Measurements from ENCODE around the gene CEMIP.

CEMIP gene

GRCh38 chr15:80891006-80891405 lies 111.8 kb downstream of the CEMIP start:
- peak; percentile 62 for DNase-seq (ENCODE audit: low read depth)

GRCh38 chr15:80892414-80892813 lies 113.2 kb downstream of the CEMIP start:
- no peak for DNase-seq (ENCODE audit: low read depth)

GRCh38 chr15:80893777-80894176 lies 114.6 kb downstream of the CEMIP start:
- no peak for DNase-seq (ENCODE audit: low read depth)

- DNase-seq (ENCODE audit: low read depth) = no peak
These were observed 115.9 kb downstream of the CEMIP start for GRCh38 chr15:80895091-80895490.

GRCh38 chr15:80895965-80896364 lies 116.8 kb downstream of the CEMIP start:
- no peak for DNase-seq (ENCODE audit: low read depth)

GRCh38 chr15:80898040-80898439 lies 118.9 kb downstream of the CEMIP start:
- DNase-seq (ENCODE audit: low read depth) = no peak

- no peak for DNase-seq (ENCODE audit: low read depth)
These were observed 123.2 kb downstream of the CEMIP start for GRCh38 chr15:80902298-80902801.

- DNase-seq (ENCODE audit: low read depth) = no peak
These were observed 125.8 kb downstream of the CEMIP start for GRCh38 chr15:80904998-80905397.

- peak; percentile 34 for DNase-seq (ENCODE audit: low read depth)
These were observed 127.1 kb downstream of the CEMIP start for GRCh38 chr15:80906159-80906766.

GRCh38 chr15:80911821-80912220 lies 132.7 kb downstream of the CEMIP start:
- DNase-seq (ENCODE audit: low read depth) = no peak

- DNase-seq (ENCODE audit: low read depth) = no peak
These were observed 133.5 kb downstream of the CEMIP start for GRCh38 chr15:80912673-80913072.

GRCh38 chr15:80913541-80913940 lies 134.4 kb downstream of the CEMIP start:
- DNase-seq (ENCODE audit: low read depth) = no peak

GRCh38 chr15:80915472-80915871 lies 136.3 kb downstream of the CEMIP start:
- no peak for DNase-seq (ENCODE audit: low read depth)

GRCh38 chr15:80916056-80916455 lies 136.9 kb downstream of the CEMIP start:
- no peak for DNase-seq (ENCODE audit: low read depth)

GRCh38 chr15:80918196-80918783 lies 139.1 kb downstream of the CEMIP start:
- DNase-seq (ENCODE audit: low read depth) = no peak

GRCh38 chr15:80920271-80920699 lies 141.1 kb downstream of the CEMIP start:
- DNase-seq (ENCODE audit: low read depth) = no peak

GRCh38 chr15:80921736-80922410 lies 142.7 kb downstream of the CEMIP start:
- no peak for DNase-seq (ENCODE audit: low read depth)

GRCh38 chr15:80923668-80924067 lies 144.5 kb downstream of the CEMIP start:
- DNase-seq (ENCODE audit: low read depth) = peak; percentile 13

- no peak for DNase-seq (ENCODE audit: low read depth)
These were observed 145.1 kb downstream of the CEMIP start for GRCh38 chr15:80924278-80924677.

- DNase-seq (ENCODE audit: low read depth) = peak; percentile 17
These were observed 146.5 kb downstream of the CEMIP start for GRCh38 chr15:80925597-80926059.

GRCh38 chr15:80926126-80926525 lies 147.0 kb downstream of the CEMIP start:
- no peak for DNase-seq (ENCODE audit: low read depth)

- peak; percentile 76 for DNase-seq (ENCODE audit: low read depth)
These were observed 150.1 kb downstream of the CEMIP start for GRCh38 chr15:80929225-80929624.

GRCh38 chr15:80929689-80930088 lies 150.5 kb downstream of the CEMIP start:
- peak; percentile 80 for DNase-seq (ENCODE audit: low read depth)
